NCI-H1105 treated with DMSO at 0.1 percent for 48 hours (cell line): Measurements from ENCODE around the gene SCMH1.

Experiments
- DNase-seq: peaks from one replicate; lab custom pipeline; 2025; lab: John Stamatoyannopoulos, UW

SCMH1 gene

GRCh38 chr1:41097105-41097504 is 145.0 kb downstream of the SCMH1 start:
- DNase-seq, result no peak

- no peak for DNase-seq
Measured at GRCh38 chr1:41093826-41094225, 148.3 kb downstream of the SCMH1 start.

GRCh38 chr1:41086921-41087320 is 155.2 kb downstream of the SCMH1 start:
- DNase-seq, result no peak

- DNase-seq, result no peak
Measured at GRCh38 chr1:41078616-41079015, 163.5 kb downstream of the SCMH1 start.

GRCh38 chr1:41078193-41078592 is 163.9 kb downstream of the SCMH1 start:
- DNase-seq, result no peak

GRCh38 chr1:41073971-41074370 is 168.1 kb downstream of the SCMH1 start:
- no peak for DNase-seq

GRCh38 chr1:41072051-41072450 is 170.1 kb downstream of the SCMH1 start:
- DNase-seq, result no peak

GRCh38 chr1:41056907-41057306 is 185.2 kb downstream of the SCMH1 start:
- no peak for DNase-seq

- no peak for DNase-seq
Measured at GRCh38 chr1:41053316-41053715, 188.8 kb downstream of the SCMH1 start.

GRCh38 chr1:41051022-41051421 is 191.1 kb downstream of the SCMH1 start:
- DNase-seq, result no peak

- DNase-seq, result no peak
Measured at GRCh38 chr1:41048540-41048939, 193.6 kb downstream of the SCMH1 start.

- DNase-seq, result no peak
Measured at GRCh38 chr1:41046347-41046775, 195.7 kb downstream of the SCMH1 start.

- DNase-seq, result no peak
Measured at GRCh38 chr1:41045740-41046139, 196.4 kb downstream of the SCMH1 start.

- no peak for DNase-seq
Measured at GRCh38 chr1:41044187-41044586, 197.9 kb downstream of the SCMH1 start.

- no peak for DNase-seq
Measured at GRCh38 chr1:41041614-41042270, 200.4 kb downstream of the SCMH1 start.

- DNase-seq, result no peak
Measured at GRCh38 chr1:41038110-41038509, 204.0 kb downstream of the SCMH1 start.

- DNase-seq, result no peak
Measured at GRCh38 chr1:41037116-41037903, 204.8 kb downstream of the SCMH1 start.

- DNase-seq, result no peak
Measured at GRCh38 chr1:41033272-41033671, 208.8 kb downstream of the SCMH1 start.

- DNase-seq, result no peak
Measured at GRCh38 chr1:41032147-41032546, 210.0 kb downstream of the SCMH1 start.

GRCh38 chr1:41030872-41031616 is 211.1 kb downstream of the SCMH1 start:
- no peak for DNase-seq

- DNase-seq, result no peak
Measured at GRCh38 chr1:41028034-41028642, 214.0 kb downstream of the SCMH1 start.
